Left ventricle myocardium inferior (tissue), 1 donor: ENCODE measurements around the gene FAM3B. TPM values are rescaled to one million over a fixed set of nuclear protein-coding genes. Genes with fewer than 3 reads are reported as not detected.

Experiments used
- DNase-seq: peaks from one replicate; pipeline ENCODE4 v3.0.0-alpha.2; 2020
- H3K27ac ChIP-seq: fragments of 200-600 bp; replicated peaks from 2 replicates; pipeline ENCODE4 v1.8.0; 2021
- H3K27me3 ChIP-seq: fragments of 200-600 bp; 2 replicates; pipeline ENCODE4 v1.8.0; 2021; ENCODE audit warnings: low read depth
- H3K36me3 ChIP-seq: fragments of 200-600 bp; 2 replicates; pipeline ENCODE4 v1.8.0; 2021
- H3K4me1 ChIP-seq: fragments of 200-600 bp; 2 replicates; pipeline ENCODE4 v1.8.0; 2021
- H3K4me3 ChIP-seq: fragments of 200-600 bp; 2 replicates; pipeline ENCODE4 v1.8.0; 2021; ENCODE audit warnings: mild to moderate bottlenecking, moderate library complexity
- H3K9me3 ChIP-seq: fragments of 200-600 bp; replicated peaks from 2 replicates; pipeline ENCODE4 v1.8.0; 2021
- intact Hi-C: fragments of 100-400 bp; cut with micrococcal nuclease; formaldehyde crosslinking; loops from one replicate; pipeline ENCODE4 v1.11.0; 2022
- total RNA-seq: library from RNA; stranded (reverse); fragmentation: NEBNext Ultra II Directional; extraction: Animal tissue kit (Norgen Biotek cat#: 25700); gene quantifications from one replicate; pipeline ENCODE4 v1.2.1, GENCODE V29; 2021
- TF ChIP-seq, protein P1 (sequence below): fragments of 200-600 bp; IDR thresholded peaks from 2 replicates; pipeline ENCODE4 v1.8.0; 2021; ENCODE audit warnings: antibody characterized with exemption, mild to moderate bottlenecking, borderline replicate concordance
- donor health status: DM: no; HTN: yes; CAD: no; lungs with severe emphysema.

FAM3B gene
- total RNA-seq, 1 donor from 2014 or later: not detected

DNA sequence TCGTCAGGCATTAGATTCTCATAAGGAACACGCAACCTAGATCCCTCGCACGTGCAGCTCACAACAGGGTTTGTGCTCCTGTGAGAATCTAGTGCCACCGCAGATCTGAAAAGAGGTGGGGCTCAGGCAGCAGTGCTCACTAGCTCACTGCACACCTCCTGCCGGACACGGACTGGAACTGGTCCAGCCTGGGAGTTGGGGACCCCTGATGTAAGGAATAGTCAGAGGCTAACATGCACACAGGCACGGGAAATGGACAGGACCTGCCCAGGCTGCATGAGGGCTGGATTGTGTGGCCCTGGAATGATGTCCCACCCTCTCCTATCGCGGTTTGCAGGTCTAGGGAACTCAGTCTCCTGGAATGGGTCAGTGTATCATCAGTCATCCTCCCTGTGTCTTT lies 86.2 kb downstream of the FAM3B start:
- Histone ChIP-seq H3K4me3 (no peak overlapping the region), H3K36me3 (peaks cover 63% of the 10 kb centered on the region), H3K27ac (no peak overlapping the region), H3K4me1 (no peaks in the 10 kb centered on the region), H3K27me3 (peaks cover 8% of the 10 kb centered on the region), H3K9me3 (no peaks in the 10 kb centered on the region)
- DNase-seq: no peak
- intact Hi-C loops: no loop called here
- TF ChIP-seq, protein P1, sequence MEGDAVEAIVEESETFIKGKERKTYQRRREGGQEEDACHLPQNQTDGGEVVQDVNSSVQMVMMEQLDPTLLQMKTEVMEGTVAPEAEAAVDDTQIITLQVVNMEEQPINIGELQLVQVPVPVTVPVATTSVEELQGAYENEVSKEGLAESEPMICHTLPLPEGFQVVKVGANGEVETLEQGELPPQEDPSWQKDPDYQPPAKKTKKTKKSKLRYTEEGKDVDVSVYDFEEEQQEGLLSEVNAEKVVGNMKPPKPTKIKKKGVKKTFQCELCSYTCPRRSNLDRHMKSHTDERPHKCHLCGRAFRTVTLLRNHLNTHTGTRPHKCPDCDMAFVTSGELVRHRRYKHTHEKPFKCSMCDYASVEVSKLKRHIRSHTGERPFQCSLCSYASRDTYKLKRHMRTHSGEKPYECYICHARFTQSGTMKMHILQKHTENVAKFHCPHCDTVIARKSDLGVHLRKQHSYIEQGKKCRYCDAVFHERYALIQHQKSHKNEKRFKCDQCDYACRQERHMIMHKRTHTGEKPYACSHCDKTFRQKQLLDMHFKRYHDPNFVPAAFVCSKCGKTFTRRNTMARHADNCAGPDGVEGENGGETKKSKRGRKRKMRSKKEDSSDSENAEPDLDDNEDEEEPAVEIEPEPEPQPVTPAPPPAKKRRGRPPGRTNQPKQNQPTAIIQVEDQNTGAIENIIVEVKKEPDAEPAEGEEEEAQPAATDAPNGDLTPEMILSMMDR: no peak

DNA sequence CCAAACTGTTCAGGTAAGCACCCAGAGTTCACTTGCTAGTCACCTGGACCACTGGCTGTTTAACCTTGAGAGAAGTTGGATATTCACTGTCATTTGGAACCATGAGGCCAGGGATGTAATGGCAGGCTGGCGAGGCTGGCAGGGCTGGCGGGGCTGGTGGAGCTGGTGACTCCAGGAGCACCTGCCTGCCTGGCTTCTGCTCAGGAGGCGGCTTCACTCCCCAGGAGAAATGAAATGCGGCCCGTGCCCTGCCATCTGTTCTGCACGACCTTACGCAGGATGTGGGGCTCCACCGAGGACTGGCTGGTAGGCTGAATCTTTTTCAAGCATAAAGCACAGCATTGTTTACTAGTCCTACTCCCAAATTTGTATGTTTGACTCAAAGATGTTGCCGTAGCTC lies 86.7 kb downstream of the FAM3B start:
- Histone ChIP-seq H3K27me3 (peaks cover 8% of the 10 kb centered on the region), H3K36me3 (peaks cover 67% of the 10 kb centered on the region)
- TF ChIP-seq, protein P1: no peak

DNA sequence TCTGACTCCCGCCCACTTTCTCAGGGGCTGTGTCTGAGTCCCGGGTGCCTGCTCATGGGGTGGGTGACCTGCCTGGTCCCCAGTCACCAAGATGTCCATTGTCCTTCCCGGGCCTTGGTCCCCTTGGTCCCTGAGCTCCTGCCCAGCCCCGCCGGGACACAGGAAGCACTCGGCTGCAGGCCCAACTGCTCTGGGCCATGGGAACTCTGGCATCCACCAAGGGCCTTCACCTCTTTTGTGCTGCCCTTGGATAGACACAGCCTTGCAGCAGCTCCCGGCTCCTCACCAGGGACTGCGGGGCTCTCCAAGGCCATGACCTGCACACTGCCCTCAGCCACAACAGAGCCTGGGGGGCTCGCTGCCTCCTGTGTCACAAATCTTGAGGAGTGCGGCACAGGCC lies 87.4 kb downstream of the FAM3B start:
- no peak for DNase-seq
- Histone ChIP-seq H3K4me3 (no peak overlapping the region), H3K36me3 (peaks cover 67% of the 10 kb centered on the region), H3K27me3 (peaks cover 8% of the 10 kb centered on the region), H3K4me1 (no peaks in the 10 kb centered on the region), H3K9me3 (no peaks in the 10 kb centered on the region), H3K27ac (no peak overlapping the region)
- TF ChIP-seq, protein P1: no peak
- intact Hi-C loops: no loop called here

More for the DNA sequence above, 86.7 kb downstream of the FAM3B start:
- Histone ChIP-seq H3K4me1 (no peaks in the 10 kb centered on the region), H3K4me3 (no peak overlapping the region), H3K9me3 (no peaks in the 10 kb centered on the region), H3K27ac (no peak overlapping the region)
- intact Hi-C loops: no loop called here
- no peak for DNase-seq

DNA sequence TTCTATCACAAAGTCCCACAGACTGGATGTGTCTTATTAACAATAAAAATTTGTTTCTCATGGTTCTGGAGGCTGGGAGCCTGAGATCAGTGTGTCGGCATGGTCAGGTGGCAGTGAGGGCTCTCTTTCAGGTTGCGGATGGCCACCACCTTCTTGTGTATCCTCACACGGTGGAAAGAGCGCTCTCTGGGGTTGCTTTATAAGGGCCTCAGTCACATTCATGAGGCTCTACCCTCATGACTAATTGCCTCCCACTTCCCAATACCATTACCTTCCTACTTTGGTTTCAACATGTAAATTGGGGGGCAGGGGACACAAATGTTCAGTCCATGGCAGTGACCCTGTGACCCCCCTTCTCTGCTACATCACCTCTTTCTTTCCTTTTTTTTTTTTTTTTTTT lies 88.7 kb downstream of the FAM3B start:
- Histone ChIP-seq H3K27me3 (peaks cover 8% of the 10 kb centered on the region), H3K4me1 (no peaks in the 10 kb centered on the region), H3K36me3 (peaks cover 65% of the 10 kb centered on the region), H3K4me3 (no peak overlapping the region), H3K27ac (no peak overlapping the region), H3K9me3 (no peaks in the 10 kb centered on the region)
- TF ChIP-seq, protein P1: no peak
- DNase-seq: no peak
- intact Hi-C loops: no loop called here

- no peak overlapping the region for H3K27ac ChIP-seq
- peaks cover 8% of the 10 kb centered on the region for H3K27me3 ChIP-seq
- no peak overlapping the region for H3K4me3 ChIP-seq
- H3K4me1 ChIP-seq: peaks cover 3% of the 10 kb centered on the region
- H3K9me3 ChIP-seq: peaks cover 8% of the 10 kb centered on the region
- H3K36me3 ChIP-seq: peaks cover 61% of the 10 kb centered on the region
- intact Hi-C loops: no loop called here
- DNase-seq: no peak
- TF ChIP-seq, protein P1: no peak
These were observed 89.7 kb downstream of the FAM3B start for GRCh38 chr21:41406340-41406739.

Other genes starting within 250 kb of the FAM3B start
- gene BACE2, start 148.6 kb upstream of the FAM3B start, total RNA-seq: 16.0 TPM
- 5.4 TPM for gene MX2, start 45.2 kb downstream of the FAM3B start, total RNA-seq
- gene MX1, start 109.4 kb downstream of the FAM3B start, total RNA-seq: 8.8 TPM
- gene TMPRSS2, start 191.4 kb downstream of the FAM3B start, total RNA-seq: not detected